Memory B cell (primary cell): ENCODE results near the gene UBXN6.

Experiments
- ATAC-seq: fragments of 150-1000 bp; cut with Tn5 transposase; 2 replicates; pipeline ENCODE4 v1.10.0; 2021; ENCODE audit warnings: low read depth, mild to moderate bottlenecking, moderate library complexity
- DNase-seq, 2 donors: peaks; one replicate each; pipeline ENCODE4 v3.0.0; 2022; ENCODE audit warnings: low spot score in 2 of 2
- H3K27ac Mint-ChIP-seq: one replicate; pipeline ENCODE4 v1.8.0; 2022; ENCODE audit warnings: mild to moderate bottlenecking, moderate library complexity, mixed read lengths
- H3K27me3 Mint-ChIP-seq: one replicate; pipeline ENCODE4 v1.8.0; 2022; ENCODE audit warnings: mixed read lengths
- H3K36me3 Mint-ChIP-seq: one replicate; pipeline ENCODE4 v1.8.0; 2022; ENCODE audit warnings: mild to moderate bottlenecking, mixed read lengths
- H3K4me1 Mint-ChIP-seq: one replicate; pipeline ENCODE4 v1.8.0; 2022; ENCODE audit warnings: mixed read lengths
- H3K4me3 Mint-ChIP-seq: one replicate; pipeline ENCODE4 v1.8.0; 2022; ENCODE audit warnings: mild to moderate bottlenecking, moderate library complexity, mixed read lengths
- H3K9me3 Mint-ChIP-seq: one replicate; pipeline ENCODE4 v1.8.0; 2022; ENCODE audit warnings: mixed read lengths

Gene UBXN6

DNA sequence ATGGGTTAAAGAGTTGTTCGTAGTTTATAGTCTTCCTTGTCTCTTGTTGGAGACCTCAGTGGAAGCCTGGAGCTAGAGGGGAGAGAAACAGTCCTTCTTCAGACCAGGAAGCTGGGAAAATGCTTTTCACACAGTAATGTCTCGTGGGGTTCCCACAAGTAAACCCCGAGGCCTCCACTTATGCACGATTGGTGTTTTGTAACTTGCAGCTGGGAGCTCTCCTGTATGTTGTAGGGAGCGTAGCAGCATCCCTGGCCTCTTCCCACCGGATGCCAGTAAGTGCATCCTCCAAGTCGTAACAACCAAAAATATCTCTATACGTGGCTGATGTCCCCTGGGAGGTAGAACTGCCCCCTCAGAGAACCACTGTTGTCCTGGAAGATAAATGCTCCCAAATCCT, 51.6 kb downstream of the UBXN6 start:
- no peak for ATAC-seq
- Mint-ChIP-seq H3K4me1 (peaks cover 16% of the 10 kb centered on the region), H3K27ac (no peak overlapping the region)

GRCh38 chr19:4403005-4403761, 54.4 kb downstream of the UBXN6 start:
- Mint-ChIP-seq H3K4me1 (peaks cover 22% of the 10 kb centered on the region), H3K27ac (peak overlapping the region; percentile 97), H3K9me3 (no peaks in the 10 kb centered on the region), H3K36me3 (no peaks in the 10 kb centered on the region), H3K27me3 (no peaks in the 10 kb centered on the region), H3K4me3 (peak overlapping the region; percentile 83)
- ATAC-seq (no peak), DNase-seq (no peak)

More for the DNA sequence above, 51.6 kb downstream of the UBXN6 start:
- Mint-ChIP-seq H3K27me3 (no peaks in the 10 kb centered on the region), H3K36me3 (peaks cover 3% of the 10 kb centered on the region), H3K4me3 (no peak overlapping the region), H3K9me3 (no peaks in the 10 kb centered on the region)
- no peak for DNase-seq

DNA sequence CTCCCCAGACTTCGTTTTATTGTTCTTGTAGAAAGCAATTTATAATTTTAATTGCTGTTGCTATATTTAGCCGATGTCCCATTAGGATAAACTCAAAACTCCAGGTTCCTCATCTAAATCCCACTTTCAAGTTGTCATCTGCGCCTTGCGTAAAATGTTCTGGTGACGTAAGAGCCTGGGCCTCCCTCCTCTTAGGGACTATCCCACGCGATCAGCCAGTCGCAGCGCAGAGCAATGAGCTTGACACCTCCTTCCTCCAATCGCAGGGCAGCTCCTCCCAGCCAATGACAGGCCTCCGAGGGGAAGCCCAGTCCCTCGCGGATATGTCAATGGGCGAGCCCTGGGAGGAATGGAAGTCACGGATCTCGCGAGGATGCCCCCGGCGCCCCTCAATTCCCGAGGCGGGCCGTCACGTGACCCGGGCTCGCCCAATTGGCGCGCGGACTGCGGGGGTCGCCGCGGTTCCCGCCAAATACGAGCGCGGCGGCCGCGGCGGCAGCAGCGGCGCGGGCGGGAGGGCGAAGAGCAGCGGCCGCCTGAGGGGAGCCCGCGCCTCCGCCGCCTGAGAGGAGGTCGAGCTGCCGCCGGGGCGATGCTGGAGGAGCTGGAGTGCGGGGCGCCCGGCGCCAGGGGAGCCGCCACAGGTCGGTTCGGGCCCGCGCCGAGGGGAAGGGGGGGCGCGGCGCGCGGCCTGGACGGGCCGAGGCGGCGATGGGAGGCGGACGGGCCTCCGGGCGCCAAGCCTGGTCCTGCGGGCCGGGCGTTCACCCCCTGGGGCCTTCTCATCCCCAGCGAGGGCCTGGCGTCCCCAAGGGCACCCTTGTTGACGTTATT, 55.2 kb downstream of the UBXN6 start, which contains the start of gene CHAF1A:
TSS of gene CHAF1A (plus strand) at position 470 of the 834 bp plus-strand sequence. CDS start at position 593, 123 bp downstream.
- H3K9me3 Mint-ChIP-seq = no peaks in the 10 kb centered on the region
- no peaks in the 10 kb centered on the region for H3K36me3 Mint-ChIP-seq
- ATAC-seq (peak; percentile 85), DNase-seq (peak; percentile 94 to 97)
- no peaks in the 10 kb centered on the region for H3K27me3 Mint-ChIP-seq
- peak within 1 kb of the TSS; percentile 97 for H3K27ac Mint-ChIP-seq
- H3K4me1 Mint-ChIP-seq = peaks cover 25% of the 10 kb centered on the region
- peak within 1 kb of the TSS; percentile 83 for H3K4me3 Mint-ChIP-seq

DNA sequence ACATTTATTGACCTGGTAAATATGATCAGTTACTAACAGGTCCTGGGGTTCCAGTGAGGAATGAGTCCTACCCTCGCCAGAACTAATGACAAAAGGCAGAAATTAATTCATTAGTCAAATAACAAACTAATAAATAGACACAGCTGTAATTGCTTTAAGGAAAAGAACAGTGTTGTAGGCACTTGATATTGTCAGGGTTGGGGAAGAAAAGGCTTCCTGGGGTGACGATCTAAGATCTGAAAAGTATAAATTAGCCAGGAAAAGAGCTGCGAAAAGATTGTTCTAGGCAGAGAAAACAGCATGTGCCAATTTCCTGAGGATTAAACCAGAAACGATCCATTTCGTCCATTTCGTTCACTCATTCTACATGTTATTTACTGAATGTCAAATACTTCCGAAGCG, 55.8 kb downstream of the UBXN6 start:
- Mint-ChIP-seq H3K36me3 (peaks cover 2% of the 10 kb centered on the region), H3K4me1 (peaks cover 30% of the 10 kb centered on the region)

GRCh38 chr19:4400135-4400936, 57.3 kb downstream of the UBXN6 start, which contains the start of gene SH3GL1:
TSS of gene SH3GL1 (minus strand) at chr19:4400547. CDS start at chr19:4400368, 179 bp downstream.
- Mint-ChIP-seq H3K27ac (peak within 1 kb of the TSS; percentile 97), H3K27me3 (no peaks in the 10 kb centered on the region), H3K4me1 (peaks cover 33% of the 10 kb centered on the region), H3K36me3 (peaks cover 3% of the 10 kb centered on the region), H3K4me3 (peak within 1 kb of the TSS; percentile 91), H3K9me3 (no peaks in the 10 kb centered on the region)
- DNase-seq (peak; percentile 92 to 95), ATAC-seq (peak; percentile 63)

More for the DNA sequence above, 55.8 kb downstream of the UBXN6 start:
- Mint-ChIP-seq H3K4me3 (peak overlapping the region; percentile 83), H3K27me3 (no peaks in the 10 kb centered on the region), H3K9me3 (no peaks in the 10 kb centered on the region), H3K27ac (peak overlapping the region; percentile 97)
- no peak for DNase-seq
- no peak for ATAC-seq

GRCh38 chr19:4399812-4400134, 57.8 kb downstream of the UBXN6 start:
- peak overlapping the region; percentile 89 for H3K27ac Mint-ChIP-seq
- H3K27me3 Mint-ChIP-seq = no peaks in the 10 kb centered on the region
- no peak for DNase-seq
- H3K36me3 Mint-ChIP-seq = peaks cover 3% of the 10 kb centered on the region
- H3K4me3 Mint-ChIP-seq = peak overlapping the region; percentile 91
- ATAC-seq = peak; percentile 0
- peaks cover 39% of the 10 kb centered on the region for H3K4me1 Mint-ChIP-seq
- H3K9me3 Mint-ChIP-seq = no peaks in the 10 kb centered on the region

GRCh38 chr19:4396949-4397783, 60.4 kb downstream of the UBXN6 start:
- Mint-ChIP-seq H3K4me1 (peaks cover 48% of the 10 kb centered on the region), H3K27ac (no peak overlapping the region), H3K9me3 (no peaks in the 10 kb centered on the region), H3K4me3 (no peak overlapping the region), H3K36me3 (peaks cover 3% of the 10 kb centered on the region), H3K27me3 (no peaks in the 10 kb centered on the region)
- ATAC-seq = no peak
- DNase-seq = no peak
